HG03095 (cell line): ENCODE measurements around the gene MBD5.
"Not testable (repeated sequence)": the region's sequence is repeated elsewhere in the genome, so short reads cannot be mapped to it uniquely, and the experiment has no call there.

Experiments used
- ATAC-seq: cut with Tn5 transposase; IDR thresholded peaks from one replicate; pipeline ENCODE4 v1.9.1; 2021; ENCODE audit warnings: moderate library complexity; ENCODE audit not compliant: unreplicated experiment

Gene MBD5

DNA sequence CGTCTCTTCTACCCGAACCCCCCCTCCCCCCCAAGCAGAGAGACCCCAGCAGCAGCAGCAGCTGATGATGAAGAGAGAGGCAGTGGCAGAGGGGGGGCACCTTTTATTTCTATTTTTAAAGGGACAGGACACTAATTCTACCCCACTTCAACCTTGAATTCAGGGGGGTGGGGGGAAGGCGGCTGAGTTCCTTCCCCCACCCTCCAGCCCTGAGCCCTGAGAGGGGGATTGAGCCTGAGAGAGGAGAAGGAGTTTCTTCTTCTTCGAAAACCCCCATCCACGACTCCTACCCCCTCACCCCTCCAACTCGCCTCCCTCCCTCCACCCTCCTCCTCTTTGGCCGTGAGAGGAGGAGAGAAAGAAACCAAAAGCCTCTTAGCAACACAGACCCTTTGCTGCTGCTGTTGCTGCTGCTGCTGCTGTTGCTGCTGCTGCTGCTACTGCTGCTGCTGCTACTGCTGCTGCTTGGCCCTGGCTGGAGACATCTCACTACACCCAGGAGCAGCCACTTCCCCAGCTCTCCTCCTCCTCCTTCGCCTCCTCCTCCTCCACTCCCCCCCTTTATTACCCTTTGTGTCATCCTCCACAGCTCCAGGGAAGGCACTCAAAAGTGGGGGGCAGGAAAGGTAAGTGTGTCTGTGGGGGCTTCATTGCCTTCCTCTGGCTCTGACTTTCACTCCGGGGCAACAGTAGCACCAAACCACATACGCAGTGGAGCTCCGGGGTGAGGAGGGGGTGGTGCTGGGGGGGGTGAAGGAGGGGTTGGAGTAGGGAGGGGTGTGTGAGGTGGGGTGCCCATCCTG is at the start of gene MBD5:
Gene MBD5, plus strand, starts transcription at position 33 of the 803 bp plus-strand sequence.
- ATAC-seq: peak; percentile 29

DNA sequence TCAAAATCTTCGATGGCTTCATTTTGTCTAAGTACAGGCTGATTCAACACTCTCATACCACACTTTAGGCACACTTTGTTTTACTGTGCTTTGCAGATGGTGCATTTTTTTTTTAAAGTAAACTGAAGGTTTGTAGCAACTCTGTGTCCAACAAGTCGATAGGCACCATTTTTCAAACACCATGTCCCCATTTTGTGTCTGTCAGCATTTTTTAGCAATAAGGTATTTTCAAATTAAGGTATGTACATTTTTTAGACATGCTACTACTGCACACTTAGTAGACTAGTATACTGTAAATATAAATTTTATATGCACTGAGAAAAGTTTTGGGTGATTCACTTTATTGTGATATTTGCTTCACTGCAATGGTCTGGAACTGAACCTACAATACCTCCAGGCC is 44.8 kb upstream of the MBD5 start:
- ATAC-seq: no peak

- no peak for ATAC-seq
Observed at GRCh38 chr2:147977679-147978078, 43.2 kb upstream of the MBD5 start.

DNA sequence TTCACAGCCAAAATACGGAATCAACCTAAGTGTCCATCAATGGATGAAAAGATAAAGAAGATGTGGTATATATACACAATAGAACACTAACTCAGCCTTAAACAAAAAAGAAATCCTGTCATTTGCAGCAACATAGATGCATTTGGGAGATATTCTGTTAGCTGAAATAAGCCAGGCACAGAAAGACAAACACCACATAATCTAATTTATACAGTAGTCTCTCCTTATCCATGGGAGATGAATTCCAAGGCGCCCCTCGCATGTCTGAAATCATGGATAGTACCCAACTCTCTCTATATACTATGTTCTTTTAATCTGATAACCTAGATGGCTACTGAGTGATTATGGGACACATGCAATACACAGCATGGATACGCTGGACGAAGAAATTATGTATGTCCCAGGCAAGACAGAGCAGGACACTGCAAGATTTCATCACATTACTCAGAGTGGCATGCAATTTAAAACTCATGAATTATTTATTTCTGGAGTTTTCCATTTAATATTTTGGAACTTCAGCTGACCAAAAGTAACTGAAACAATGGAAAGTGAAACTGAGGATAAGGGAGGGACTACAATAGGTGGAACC is 39.9 kb upstream of the MBD5 start:
- ATAC-seq: no peak

DNA sequence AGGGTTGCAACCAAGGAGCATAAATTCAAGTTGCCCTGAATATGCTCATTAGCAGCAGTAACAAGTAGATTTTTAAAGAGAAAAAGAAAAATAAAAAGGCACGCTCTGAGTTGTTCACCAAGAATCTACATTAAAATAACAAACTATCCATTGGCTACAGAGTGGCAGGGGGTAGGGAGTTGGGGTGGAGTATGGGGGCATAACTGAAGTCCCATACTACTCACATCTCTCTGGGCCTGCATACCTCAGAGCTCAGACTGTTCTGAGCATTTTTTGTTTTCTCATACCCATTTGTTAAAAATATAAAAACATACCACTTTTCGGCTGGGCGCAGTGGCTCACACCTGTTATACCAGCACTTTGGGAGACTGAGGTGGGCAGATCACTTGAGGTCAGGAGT is 31.8 kb upstream of the MBD5 start:
- no peak for ATAC-seq

DNA sequence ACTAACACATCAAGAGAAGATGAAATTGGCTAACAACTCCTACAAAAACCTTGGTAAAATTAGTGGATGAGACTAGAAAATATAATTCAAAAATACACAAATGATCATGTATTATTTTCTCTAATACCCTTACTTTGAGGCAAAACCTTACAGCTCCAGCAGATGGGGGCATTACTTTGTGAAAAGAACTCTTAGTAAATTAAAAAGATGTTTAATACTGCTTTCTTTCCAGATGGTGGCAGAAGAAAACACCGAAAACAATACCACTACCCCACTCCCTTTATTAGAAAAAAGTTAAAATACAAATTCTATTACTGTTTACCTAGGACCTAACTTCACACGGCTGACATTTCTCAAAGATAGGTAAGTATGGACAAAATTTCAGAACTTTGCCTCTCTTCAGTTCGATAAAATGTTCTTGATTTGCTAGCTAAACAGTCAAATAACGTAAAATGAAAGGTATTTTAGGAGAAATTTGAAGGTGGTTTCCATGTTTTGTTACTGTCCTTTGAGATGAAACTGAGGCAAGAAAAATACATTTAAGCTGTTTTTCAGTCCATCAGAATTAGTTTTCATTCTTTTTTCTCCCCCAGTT is 31.0 kb upstream of the MBD5 start:
- peak; percentile 78 for ATAC-seq

- ATAC-seq: not testable (repeated sequence)
Observed at GRCh38 chr2:147994965-147995364, 25.9 kb upstream of the MBD5 start.

DNA sequence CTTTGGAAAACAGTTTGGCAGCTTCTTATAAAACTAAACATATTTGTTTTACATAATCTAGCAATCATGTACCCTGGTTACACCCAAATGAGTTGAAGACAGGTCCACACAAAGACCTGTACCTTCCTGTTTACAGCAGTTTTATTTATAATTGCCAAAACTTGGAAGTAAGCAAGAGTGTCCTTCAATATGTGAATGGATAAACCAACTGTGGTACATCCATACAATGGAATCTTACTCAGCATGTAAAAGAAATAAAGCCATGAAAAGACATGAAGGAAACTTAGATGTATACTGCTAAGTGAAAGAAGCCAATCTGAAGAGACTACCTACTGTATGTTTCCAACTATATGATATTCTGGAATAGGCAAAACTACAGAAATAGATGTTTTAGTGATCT is 24.1 kb upstream of the MBD5 start:
- ATAC-seq: no peak

DNA sequence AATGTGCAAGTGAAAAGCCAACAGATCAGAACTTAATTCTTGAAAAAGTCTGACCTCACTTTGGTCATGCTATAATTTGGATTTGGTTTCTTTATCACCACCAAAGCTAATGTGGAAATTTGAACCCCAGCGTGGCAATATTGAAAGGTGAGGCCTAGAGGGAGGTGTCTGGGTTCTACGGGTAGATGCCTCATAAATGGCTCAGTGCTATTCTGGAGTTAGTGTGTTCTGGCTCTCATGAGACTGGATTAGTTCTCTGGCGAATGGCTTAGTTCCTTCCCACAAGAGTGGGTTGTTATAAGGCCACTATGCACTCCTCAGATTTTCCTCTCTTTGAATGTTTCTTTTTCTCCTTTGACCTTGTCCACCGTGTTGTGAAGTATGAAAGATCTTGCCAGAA is 22.7 kb upstream of the MBD5 start:
- ATAC-seq: no peak

GRCh38 chr2:147999126-147999525 is 21.8 kb upstream of the MBD5 start:
- no peak for ATAC-seq

DNA sequence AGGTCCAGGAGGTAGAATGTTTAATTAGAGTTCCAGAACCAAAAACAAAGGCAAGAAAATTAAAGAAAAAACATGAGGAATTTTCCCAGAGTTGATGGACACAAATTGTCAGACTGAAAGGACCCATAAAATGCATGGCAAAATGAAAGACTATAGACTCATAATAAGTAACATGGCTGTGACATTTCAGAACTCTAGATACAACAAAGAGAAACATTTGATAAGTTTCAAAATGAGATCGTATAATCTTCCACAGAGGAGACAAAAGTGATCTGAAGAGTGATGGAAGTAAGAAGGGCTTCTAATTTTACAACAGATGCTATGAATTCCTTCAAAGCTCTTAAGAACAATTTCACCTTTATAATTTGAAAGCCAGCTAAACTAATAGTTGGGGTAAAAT is 20.8 kb upstream of the MBD5 start:
- no peak for ATAC-seq

GRCh38 chr2:148002420-148002819 is 18.5 kb upstream of the MBD5 start:
- ATAC-seq: not testable (repeated sequence)

GRCh38 chr2:148006249-148007007 is 14.5 kb upstream of the MBD5 start:
- no peak for ATAC-seq

- ATAC-seq: no peak
Observed at GRCh38 chr2:148007219-148007900, 13.5 kb upstream of the MBD5 start.

DNA sequence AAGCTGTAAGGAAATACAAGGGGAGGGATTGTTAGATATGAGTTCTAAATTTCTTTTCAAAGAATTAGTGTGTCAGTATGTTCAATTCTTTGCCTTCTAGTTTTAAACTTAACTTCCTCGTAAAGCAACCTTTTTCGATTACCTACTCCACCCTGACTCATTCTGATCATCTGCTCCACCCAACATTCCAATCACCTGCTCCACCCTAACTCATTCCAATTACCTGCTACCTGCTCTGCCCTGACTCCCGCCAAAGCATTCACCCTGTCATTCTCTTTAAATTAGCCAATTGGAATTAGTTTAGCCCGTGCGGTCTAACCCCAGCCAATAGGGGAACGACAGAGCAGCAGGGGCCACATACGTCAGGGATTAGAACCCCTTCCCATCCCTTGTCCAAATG is 12.5 kb upstream of the MBD5 start:
- not testable (repeated sequence) for ATAC-seq

DNA sequence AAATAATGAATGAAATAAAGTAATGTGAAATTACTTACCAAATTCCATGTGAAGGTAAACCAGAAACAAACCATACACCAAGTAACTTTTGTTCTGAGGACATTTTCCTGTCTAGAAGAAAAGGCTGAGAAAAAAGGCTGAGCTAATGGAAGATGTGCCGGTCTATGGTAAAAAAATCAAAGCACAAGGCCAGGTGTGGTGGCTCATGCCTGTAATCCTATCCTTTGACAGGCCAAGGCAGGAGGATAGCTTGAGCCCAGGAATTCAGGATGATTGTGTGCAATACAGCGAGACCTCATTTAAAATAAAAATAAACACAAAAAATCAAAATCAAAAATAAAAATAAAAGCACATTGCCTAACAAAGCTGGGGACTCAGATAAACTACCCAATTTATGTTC is 7.0 kb upstream of the MBD5 start:
- no peak for ATAC-seq

- no peak for ATAC-seq
Observed at GRCh38 chr2:148014616-148015015, 6.3 kb upstream of the MBD5 start.

DNA sequence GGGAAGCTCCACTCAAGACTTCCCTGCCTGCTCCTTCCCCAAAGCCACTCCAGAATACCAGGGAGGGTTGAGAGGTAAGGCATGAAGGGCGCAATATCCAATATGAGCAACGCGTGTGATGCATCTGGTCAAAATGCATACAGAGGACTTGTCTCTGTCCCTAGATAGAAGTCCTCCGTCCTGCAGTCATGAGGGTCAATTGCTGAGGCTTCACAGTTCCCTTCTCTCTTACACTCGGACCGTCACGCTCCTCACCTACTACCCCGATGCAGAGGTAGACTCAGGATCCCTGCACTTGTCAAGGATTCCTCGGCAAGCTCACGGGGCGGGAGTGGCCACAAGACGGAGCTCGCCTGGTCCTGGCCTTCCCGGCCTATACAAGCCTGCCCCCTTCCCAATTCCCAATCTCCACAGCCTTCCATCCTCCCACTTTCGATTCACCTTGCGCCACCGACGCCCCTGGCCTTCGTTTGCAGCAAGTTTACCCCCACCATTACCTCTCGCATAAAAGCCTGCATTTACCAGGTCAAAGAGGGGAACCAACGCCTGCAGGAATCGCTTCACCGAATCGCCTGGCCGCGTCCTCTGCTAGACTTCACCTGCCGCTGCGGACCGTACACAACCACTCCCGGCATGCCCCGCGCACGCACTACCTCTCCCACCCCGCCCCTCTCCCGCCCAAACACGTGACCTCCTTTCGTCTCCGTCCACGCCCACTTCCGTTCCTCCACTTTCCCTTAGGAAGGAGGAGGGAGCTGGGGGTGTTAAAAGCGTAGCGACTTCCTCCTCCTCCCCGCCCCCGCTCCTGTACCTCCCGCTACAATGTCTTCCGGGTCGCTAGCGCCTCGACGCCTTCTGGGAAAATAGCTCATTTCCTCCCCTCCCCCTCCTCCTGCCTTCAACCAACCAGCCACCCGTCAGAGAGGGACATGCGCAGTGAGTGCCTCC is 506 bp upstream of the MBD5 start, which contains the start of gene ORC4:
Gene ORC4, minus strand, starts transcription at position 627 of the 948 bp plus-strand sequence. CDS start 44,779 bp downstream, outside the sequence.
- ATAC-seq: peak; percentile 75

DNA sequence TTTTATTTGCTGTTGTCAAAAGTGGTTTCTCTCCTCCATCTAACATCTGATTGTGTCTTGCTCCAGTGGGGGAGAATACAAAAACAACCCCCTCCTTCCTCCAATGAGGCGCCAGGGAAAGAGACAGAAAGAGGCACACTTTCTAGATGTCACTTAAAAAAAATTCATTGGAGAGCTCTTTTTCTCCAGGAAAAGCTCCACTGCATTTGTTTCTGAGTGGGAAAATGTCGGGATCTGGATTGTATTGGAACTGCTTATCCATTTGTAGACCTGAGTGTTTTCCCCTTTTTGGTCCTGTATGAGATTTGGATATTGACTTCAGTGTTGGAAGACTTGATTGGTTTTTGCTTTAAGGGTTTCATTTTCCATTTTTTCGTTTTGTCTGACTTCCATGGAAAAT is 995 bp downstream of the MBD5 start:
- no peak for ATAC-seq

DNA sequence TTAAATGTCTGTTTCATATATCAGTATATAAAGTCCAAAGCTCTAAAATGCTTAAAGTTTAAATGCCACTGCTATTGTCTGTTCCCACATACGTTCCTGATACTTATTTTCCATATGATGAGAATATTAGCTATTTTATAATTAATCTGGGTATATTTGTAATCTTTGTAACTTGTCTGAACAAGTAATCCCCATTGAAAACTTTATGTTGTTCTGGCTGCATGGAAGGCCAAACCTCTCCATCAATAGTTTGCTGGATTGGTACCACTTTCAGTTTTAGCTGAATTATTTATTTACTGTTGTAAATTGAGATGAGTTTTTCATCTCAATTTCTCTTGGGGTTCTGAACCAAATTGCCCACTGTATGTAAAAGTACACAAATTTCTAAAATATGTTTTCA is 1.5 kb downstream of the MBD5 start:
- ATAC-seq: no peak
